Epithelial cell of proximal tubule (primary cell): ENCODE results near the gene ANKFN1. TPM values are rescaled to one million over a fixed set of nuclear protein-coding genes. Genes with fewer than 3 reads are reported as not detected.
"Not testable (repeated sequence)": the region's sequence is repeated elsewhere in the genome, so short reads cannot be mapped to it uniquely, and the experiment has no call there.

Experiments
- DNase-seq: peaks from one replicate; pipeline ENCODE4 v3.0.0-alpha.2; 2011; ENCODE audit warnings: low read depth
- H3K4me3 ChIP-seq: 2 replicates; pipeline ENCODE4 v1.5.1; 2011; ENCODE audit warnings: low read depth, mild to moderate bottlenecking, low read length
- total RNA-seq: library from RNA; depleted of rRNA; stranded (reverse); fragments of >200 nt; gene quantifications from 2 replicates; pipeline ENCODE4 v1.2.3, GENCODE V29; 2015
- TF ChIP-seq, protein P1 (sequence below): conservative IDR thresholded peaks from 2 replicates; pipeline ENCODE4 v1.5.1; 2012; ENCODE audit warnings: low read depth, mild to moderate bottlenecking, low read length

Gene ANKFN1
- total RNA-seq, 1 donor from 2014 or later, result not detected

DNA sequence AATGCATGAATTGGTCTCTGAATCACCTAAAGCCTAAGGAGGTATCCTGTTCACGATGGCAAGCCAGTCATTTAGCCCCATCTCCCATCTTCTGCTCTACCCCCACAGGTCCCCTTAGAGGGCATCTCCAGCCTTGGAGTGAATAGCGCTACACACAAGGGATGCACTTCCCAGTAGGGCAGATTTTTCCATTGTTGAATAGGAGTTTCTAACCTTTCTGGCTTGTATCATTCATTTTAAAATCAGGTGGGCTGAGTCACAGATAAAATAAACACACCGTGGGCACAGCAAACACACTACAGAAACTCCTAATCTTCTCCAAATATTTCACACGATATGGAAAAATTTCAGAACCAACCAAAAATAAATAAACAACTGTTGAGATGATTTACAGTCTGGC is 239.0 kb downstream of the ANKFN1 start:
- TF ChIP-seq, protein P1, sequence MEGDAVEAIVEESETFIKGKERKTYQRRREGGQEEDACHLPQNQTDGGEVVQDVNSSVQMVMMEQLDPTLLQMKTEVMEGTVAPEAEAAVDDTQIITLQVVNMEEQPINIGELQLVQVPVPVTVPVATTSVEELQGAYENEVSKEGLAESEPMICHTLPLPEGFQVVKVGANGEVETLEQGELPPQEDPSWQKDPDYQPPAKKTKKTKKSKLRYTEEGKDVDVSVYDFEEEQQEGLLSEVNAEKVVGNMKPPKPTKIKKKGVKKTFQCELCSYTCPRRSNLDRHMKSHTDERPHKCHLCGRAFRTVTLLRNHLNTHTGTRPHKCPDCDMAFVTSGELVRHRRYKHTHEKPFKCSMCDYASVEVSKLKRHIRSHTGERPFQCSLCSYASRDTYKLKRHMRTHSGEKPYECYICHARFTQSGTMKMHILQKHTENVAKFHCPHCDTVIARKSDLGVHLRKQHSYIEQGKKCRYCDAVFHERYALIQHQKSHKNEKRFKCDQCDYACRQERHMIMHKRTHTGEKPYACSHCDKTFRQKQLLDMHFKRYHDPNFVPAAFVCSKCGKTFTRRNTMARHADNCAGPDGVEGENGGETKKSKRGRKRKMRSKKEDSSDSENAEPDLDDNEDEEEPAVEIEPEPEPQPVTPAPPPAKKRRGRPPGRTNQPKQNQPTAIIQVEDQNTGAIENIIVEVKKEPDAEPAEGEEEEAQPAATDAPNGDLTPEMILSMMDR, result no peak
- no peak for DNase-seq
- no peak overlapping the region for H3K4me3 ChIP-seq

DNA sequence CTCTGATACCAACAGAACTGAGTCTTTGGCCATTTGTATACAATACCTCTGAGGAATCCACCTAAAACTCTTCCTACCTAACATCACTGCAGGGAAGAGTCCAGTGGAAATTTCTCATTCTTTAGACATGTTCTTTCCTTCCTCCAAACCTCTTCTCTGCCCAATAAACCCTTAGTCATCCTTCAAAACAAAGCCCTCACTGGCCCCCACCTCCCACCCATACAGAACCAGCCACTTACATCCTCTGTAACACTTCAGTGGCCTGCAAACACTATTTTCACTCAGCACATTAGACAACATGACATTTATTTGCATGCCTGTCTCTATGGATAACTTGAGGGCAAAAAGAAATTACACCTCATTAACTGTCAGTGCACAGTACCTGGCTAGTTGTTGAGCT is 239.9 kb downstream of the ANKFN1 start:
- TF ChIP-seq, protein P1, result no peak
- no peak overlapping the region for H3K4me3 ChIP-seq
- no peak for DNase-seq

DNA sequence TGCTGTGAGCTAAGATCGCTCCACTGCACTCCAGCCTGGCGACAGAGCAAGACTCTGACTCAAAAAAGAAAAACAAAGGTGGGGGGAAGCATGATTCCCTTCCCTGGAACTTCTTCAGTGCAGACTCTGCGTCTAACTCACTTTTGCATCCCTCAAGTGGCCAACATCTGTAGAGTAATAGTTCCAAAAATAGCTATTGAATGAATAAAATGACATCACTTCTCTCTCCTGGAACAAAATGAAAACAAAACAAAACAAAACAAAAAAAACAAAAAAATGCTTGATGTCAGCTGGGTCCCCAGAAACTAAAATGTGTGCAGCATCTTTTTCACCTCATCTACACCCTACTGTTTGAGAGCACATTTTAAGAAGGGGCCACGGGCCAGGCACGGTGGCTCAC is 242.5 kb downstream of the ANKFN1 start:
- TF ChIP-seq, protein P1, result no peak
- no peak for DNase-seq
- no peak overlapping the region for H3K4me3 ChIP-seq

DNA sequence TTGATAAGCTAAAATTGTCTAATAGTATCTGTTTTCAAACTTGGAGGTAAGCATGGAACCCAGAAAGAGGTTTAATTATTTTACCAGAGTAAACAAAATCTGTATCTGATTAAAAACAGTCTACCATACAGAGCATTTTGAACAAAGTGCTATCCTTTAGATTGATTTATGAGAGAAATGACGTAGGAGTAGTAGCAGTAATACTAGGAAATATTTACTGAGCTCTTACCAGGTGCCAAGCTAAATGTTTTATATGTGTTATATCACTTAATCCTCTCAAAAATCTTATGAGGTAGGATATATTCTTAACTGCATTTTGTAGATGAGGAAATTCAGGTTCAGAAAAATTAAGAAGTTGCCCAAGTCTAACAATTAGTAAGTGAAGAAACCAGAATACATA is 253.8 kb downstream of the ANKFN1 start:
- TF ChIP-seq, protein P1, result no peak
- no peak overlapping the region for H3K4me3 ChIP-seq
- no peak for DNase-seq

DNA sequence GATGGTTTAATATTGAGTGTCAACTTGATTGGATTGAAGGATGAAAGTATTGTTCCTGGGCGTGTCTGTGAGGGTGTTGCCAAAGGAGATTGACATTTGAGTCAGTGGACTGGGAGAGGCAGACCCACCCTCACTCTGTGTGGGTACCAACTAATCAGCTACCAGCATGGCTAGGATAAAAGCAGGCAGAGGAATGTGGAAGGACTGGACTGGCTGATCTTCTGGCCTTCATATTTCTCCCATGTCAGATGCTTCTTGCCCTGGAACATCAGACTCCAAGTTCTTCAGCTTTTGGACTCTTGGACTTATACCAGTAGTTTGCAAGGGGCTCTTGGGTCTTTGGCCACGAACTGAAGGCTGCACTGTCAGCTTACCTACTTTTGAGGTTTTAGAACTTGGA is 259.1 kb downstream of the ANKFN1 start:
- not testable (repeated sequence) for DNase-seq, H3K4me3 ChIP-seq

DNA sequence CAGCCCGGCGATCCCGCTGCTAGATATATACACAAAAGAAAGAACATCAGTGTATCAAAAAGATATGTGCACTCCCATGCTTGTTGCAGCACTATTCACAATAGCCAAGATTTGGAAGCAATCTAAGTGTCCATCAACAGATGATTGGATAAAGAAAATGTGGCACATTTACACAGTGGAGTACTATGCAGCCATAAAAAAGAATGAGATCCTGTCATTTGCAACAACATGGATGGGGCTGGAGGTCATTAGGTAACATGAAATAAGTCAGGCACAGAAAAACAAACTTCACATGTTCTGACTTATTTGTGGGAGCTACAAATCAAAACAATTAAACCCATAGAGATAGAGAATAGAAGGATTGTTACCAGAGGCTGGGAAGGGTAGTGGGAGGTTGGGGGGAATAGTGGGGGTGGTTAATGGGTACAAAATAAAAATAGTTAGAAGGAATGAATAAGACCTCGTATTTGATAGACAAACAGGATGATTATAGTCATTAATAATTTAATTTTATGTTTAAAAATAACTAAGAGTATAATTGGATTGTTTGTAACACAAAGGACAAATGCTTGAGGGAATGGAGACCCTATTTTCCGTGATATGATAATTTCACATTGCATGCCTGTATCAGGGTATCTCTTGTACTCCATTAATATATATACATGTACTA is 263.5 kb downstream of the ANKFN1 start:
- TF ChIP-seq, protein P1, result no peak
- no peak for DNase-seq
- H3K4me3 ChIP-seq, result no peak overlapping the region

DNA sequence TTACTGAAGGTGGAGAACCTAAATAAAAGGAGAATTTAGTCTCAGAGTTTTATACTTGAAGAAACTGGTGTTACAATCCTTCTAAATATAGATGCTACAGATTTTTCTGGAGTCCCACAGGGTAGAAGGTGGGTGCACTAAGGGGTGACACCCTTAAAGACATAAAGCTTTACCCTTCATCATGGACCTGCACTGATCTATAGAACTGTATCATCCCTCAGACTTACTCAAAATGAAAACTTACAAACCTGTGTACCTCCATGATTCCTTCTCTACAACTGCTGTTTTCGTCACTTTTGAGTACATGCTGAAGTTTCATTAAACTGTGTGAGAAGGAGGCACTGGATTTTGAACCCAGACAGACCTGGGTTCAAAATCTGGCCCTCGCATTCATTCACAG is 270.7 kb downstream of the ANKFN1 start:
- DNase-seq, result no peak
- H3K4me3 ChIP-seq, result no peak overlapping the region
- TF ChIP-seq, protein P1, result no peak
